MCF 10A (cell line): ENCODE data around the gene NHSL2. TPM values are rescaled to one million over a fixed set of nuclear protein-coding genes. Genes with fewer than 3 reads are reported as not detected.

Experiments used
- BruUV-seq: library from RNA; stranded (reverse); fragments of 400-500 nt; replicated peaks from 2 replicates; lab custom pipeline; 2021; lab: Mats Ljungman, UMichigan
- CTCF ChIA-PET: fragments of 300-600 bp; sonication (Branson Sonifier 250); formaldehyde crosslinking; extraction: SDS; loops from one replicate; lab custom pipeline; 2021; ENCODE audit warnings: antibody characterized with exemption, inconsistent platforms; lab: Yijun Ruan, JAX
- POLR2A ChIA-PET: fragments of 300-600, 350-650 bp; sonication (Branson Sonifier 250); formaldehyde crosslinking; extraction: SDS; loops from one replicate; lab custom pipeline; 2020; ENCODE audit warnings: antibody characterized with exemption, inconsistent platforms; lab: Yijun Ruan, JAX
- DNase-seq: peaks from one replicate; pipeline ENCODE4 v3.0.0-alpha.2; 2018; ENCODE audit not compliant: unreplicated experiment
- H3K27ac Mint-ChIP-seq: one replicate; pipeline ENCODE4 v1.8.0; 2022; ENCODE audit warnings: mild to moderate bottlenecking, low read depth, mixed read lengths; ENCODE audit not compliant: unreplicated experiment
- H3K27me3 Mint-ChIP-seq: one replicate; pipeline ENCODE4 v1.8.0; 2022; ENCODE audit warnings: mixed read lengths; ENCODE audit not compliant: insufficient read depth, unreplicated experiment
- H3K36me3 Mint-ChIP-seq: one replicate; pipeline ENCODE4 v1.8.0; 2022; ENCODE audit warnings: mild to moderate bottlenecking, moderate library complexity, mixed read lengths; ENCODE audit not compliant: insufficient read depth, unreplicated experiment
- H3K4me1 Mint-ChIP-seq: one replicate; pipeline ENCODE4 v1.8.0; 2022; ENCODE audit warnings: mixed read lengths; ENCODE audit not compliant: insufficient read depth, unreplicated experiment
- H3K4me3 Mint-ChIP-seq: one replicate; pipeline ENCODE4 v1.8.0; 2022; ENCODE audit warnings: mild to moderate bottlenecking, moderate library complexity, mixed read lengths; ENCODE audit not compliant: unreplicated experiment
- H3K9me3 Mint-ChIP-seq: one replicate; pipeline ENCODE4 v1.8.0; 2022; ENCODE audit warnings: mixed read lengths; ENCODE audit not compliant: unreplicated experiment
- intact Hi-C: fragments of 100-400 bp; cut with micrococcal nuclease; formaldehyde crosslinking; loops from 2 replicates; pipeline ENCODE4 v1.14.1; 2022
- total RNA-seq: library from RNA; stranded (reverse); gene quantifications from 2 replicates; pipeline ENCODE4 v1.2.3, GENCODE V29; 2022
- TF ChIP-seq, protein P1 (sequence below): fragments of 200-600 bp; IDR thresholded peaks from one replicate; pipeline ENCODE4 v1.8.0; 2022; ENCODE audit warnings: antibody characterized with exemption, mild to moderate bottlenecking; ENCODE audit not compliant: unreplicated experiment

NHSL2 gene
- total RNA-seq, 1 experiment from 2014 or later = not detected

- BruUV-seq = no TSS peak
- ChIA-PET POLR2A (interaction anchor here (1.1 kb wide), 1 partner anchor 34 kb away, joined by 3 read pairs; no protein-coding TSS in a partner anchor), CTCF (no interaction called here)
- TF ChIP-seq, protein P1, sequence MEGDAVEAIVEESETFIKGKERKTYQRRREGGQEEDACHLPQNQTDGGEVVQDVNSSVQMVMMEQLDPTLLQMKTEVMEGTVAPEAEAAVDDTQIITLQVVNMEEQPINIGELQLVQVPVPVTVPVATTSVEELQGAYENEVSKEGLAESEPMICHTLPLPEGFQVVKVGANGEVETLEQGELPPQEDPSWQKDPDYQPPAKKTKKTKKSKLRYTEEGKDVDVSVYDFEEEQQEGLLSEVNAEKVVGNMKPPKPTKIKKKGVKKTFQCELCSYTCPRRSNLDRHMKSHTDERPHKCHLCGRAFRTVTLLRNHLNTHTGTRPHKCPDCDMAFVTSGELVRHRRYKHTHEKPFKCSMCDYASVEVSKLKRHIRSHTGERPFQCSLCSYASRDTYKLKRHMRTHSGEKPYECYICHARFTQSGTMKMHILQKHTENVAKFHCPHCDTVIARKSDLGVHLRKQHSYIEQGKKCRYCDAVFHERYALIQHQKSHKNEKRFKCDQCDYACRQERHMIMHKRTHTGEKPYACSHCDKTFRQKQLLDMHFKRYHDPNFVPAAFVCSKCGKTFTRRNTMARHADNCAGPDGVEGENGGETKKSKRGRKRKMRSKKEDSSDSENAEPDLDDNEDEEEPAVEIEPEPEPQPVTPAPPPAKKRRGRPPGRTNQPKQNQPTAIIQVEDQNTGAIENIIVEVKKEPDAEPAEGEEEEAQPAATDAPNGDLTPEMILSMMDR = no peak
- H3K4me3 Mint-ChIP-seq = no peak overlapping the region
- no peak overlapping the region for H3K27ac Mint-ChIP-seq
- no peaks in the 10 kb centered on the region for H3K4me1 Mint-ChIP-seq
- H3K9me3 Mint-ChIP-seq = no peaks in the 10 kb centered on the region
- intact Hi-C loops = no loop called here
- peaks cover 91% of the 10 kb centered on the region for H3K27me3 Mint-ChIP-seq
- H3K36me3 Mint-ChIP-seq = no peaks in the 10 kb centered on the region
- no peak for DNase-seq
These were observed 171.1 kb downstream of the NHSL2 start for GRCh38 chrX:72081605-72082320.

DNA sequence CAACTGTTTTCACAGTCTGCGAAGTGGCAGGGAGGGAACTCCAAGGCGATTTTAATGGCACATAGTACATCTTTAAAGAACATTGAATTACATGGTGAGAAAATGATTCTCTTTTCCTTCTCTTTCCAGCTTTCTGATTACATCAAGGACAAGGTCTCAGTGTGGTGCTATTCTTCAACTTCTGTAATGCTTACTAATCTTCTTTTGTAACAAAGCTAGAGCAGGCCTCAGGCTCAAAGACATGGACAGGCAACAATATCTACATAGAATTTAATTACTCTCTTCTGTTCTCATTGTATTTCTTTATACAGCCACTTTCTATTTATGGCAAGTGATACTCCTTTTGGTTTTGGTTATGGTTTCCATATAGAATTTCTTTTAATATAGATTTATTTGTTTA, 172.6 kb downstream of the NHSL2 start:
- Mint-ChIP-seq H3K4me1 (no peaks in the 10 kb centered on the region), H3K4me3 (no peak overlapping the region), H3K27ac (no peak overlapping the region), H3K36me3 (no peaks in the 10 kb centered on the region), H3K9me3 (no peaks in the 10 kb centered on the region), H3K27me3 (peaks cover 89% of the 10 kb centered on the region)
- intact Hi-C loops = no loop called here
- BruUV-seq = no TSS peak
- DNase-seq = no peak
- ChIA-PET CTCF (no interaction called here), POLR2A (no interaction called here)
- TF ChIP-seq, protein P1 = no peak

GRCh38 chrX:72084114-72084513, 173.5 kb downstream of the NHSL2 start:
- Mint-ChIP-seq H3K27me3 (peaks cover 89% of the 10 kb centered on the region), H3K4me3 (no peak overlapping the region), H3K36me3 (no peaks in the 10 kb centered on the region), H3K4me1 (no peaks in the 10 kb centered on the region), H3K27ac (no peak overlapping the region), H3K9me3 (no peaks in the 10 kb centered on the region)
- TF ChIP-seq, protein P1 = no peak
- BruUV-seq = no TSS peak
- intact Hi-C loops = no loop called here
- ChIA-PET POLR2A (no interaction called here), CTCF (no interaction called here)
- no peak for DNase-seq

DNA sequence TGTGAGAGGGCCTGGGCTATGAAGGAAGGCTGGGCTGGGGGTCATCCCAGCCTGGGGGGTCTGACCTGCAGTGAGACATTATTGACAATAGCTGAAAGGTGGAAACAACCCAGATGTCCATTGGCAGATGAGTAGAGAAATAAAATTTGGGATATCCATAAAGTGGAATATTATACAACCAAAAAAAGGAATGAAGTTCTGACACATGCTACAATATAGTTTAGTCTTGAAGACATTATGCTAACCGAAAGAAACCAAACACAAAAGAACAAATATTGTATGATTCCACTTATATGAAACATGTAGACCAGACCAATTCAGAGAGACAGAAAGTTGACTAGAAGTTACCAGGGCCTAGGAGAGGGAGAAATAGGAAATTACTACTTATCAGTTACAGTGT, 176.3 kb downstream of the NHSL2 start:
- no TSS peak for BruUV-seq
- no peak overlapping the region for H3K27ac Mint-ChIP-seq
- CTCF ChIA-PET = no interaction called here

More for the DNA sequence above, 176.3 kb downstream of the NHSL2 start:
- no peak for DNase-seq
- TF ChIP-seq, protein P1 = no peak
- no peak overlapping the region for H3K4me3 Mint-ChIP-seq
- H3K36me3 Mint-ChIP-seq = no peaks in the 10 kb centered on the region
- no peaks in the 10 kb centered on the region for H3K9me3 Mint-ChIP-seq
- peaks cover 88% of the 10 kb centered on the region for H3K27me3 Mint-ChIP-seq
- intact Hi-C loops = no loop called here
- H3K4me1 Mint-ChIP-seq = no peaks in the 10 kb centered on the region
- POLR2A ChIA-PET = no interaction called here
